CD4-positive, alpha-beta T cell (primary cell): ENCODE results near the gene EZR. TPM values are rescaled to one million over a fixed set of nuclear protein-coding genes. Genes with fewer than 3 reads are reported as not detected.

Source experiments
- ATAC-seq: fragments of 200-7000 bp; cut with Tn5 transposase; one replicate; pipeline ENCODE4 v1.10.0; 2022; ENCODE audit warnings: mild to moderate bottlenecking; ENCODE audit not compliant: poor library complexity
- CTCF ChIA-PET: fragments of 350-600 bp; sonication (Branson Sonifier 250); formaldehyde crosslinking; loops from one replicate; lab custom pipeline; 2021; ENCODE audit warnings: antibody characterized with exemption, inconsistent platforms; lab: Charles Lee
- POLR2A ChIA-PET: fragments of 350-600 bp; sonication (Branson Sonifier 250); formaldehyde crosslinking; loops from one replicate; lab custom pipeline; 2021; ENCODE audit warnings: antibody characterized with exemption, inconsistent platforms; lab: Charles Lee
- DNase-seq, 14 experiments: peaks; one replicate each; pipeline ENCODE4 v3.0.0-alpha.2; 2013 to 2020; ENCODE audit warnings: mixed read lengths in 2 of 14
- H3K27ac ChIP-seq, 2 donors: one replicate each; pipeline versions ENCODE4 v1.5.1 to v1.7.0; 2013; ENCODE audit warnings: low read length in 2 of 2, low read depth in 1 of 2, mild to moderate bottlenecking in 1 of 2
- H3K27me3 ChIP-seq, 2 experiments: 1 replicate in 1 of 2; 2 replicates in 1 of 2; pipeline versions ENCODE4 v1.6.1 to v1.7.0; 2013; ENCODE audit warnings: low read length in 2 of 2, control low read depth in 1 of 2, mild to moderate bottlenecking in 1 of 2, moderate library complexity in 1 of 2; ENCODE audit not compliant: insufficient read depth in 2 of 2, control insufficient read depth in 1 of 2
- H3K36me3 ChIP-seq: one replicate; pipeline ENCODE4 v1.6.1; 2013; ENCODE audit warnings: low read length, control low read depth; ENCODE audit not compliant: insufficient read depth
- H3K4me1 ChIP-seq: one replicate; pipeline ENCODE4 v1.6.1; 2013; ENCODE audit warnings: low read length, control low read depth; ENCODE audit not compliant: insufficient read depth
- H3K4me3 ChIP-seq: one replicate; pipeline ENCODE4 v1.5.1; 2013; ENCODE audit warnings: mild to moderate bottlenecking, low read length, moderate library complexity
- H3K9me3 ChIP-seq, 2 experiments: 1 replicate in 1 of 2; 2 replicates in 1 of 2; pipeline versions ENCODE4 v1.6.1 to v1.7.0; 2013; ENCODE audit warnings: low read length in 2 of 2, mild to moderate bottlenecking in 2 of 2, control low read depth in 1 of 2, moderate library complexity in 1 of 2; ENCODE audit not compliant: control insufficient read depth in 1 of 2, insufficient read depth in 1 of 2
- H3K27ac Mint-ChIP-seq: one replicate; pipeline ENCODE4 v1.8.0; 2020; ENCODE audit warnings: mixed read lengths
- H3K27me3 Mint-ChIP-seq: one replicate; pipeline ENCODE4 v1.8.0; 2021; ENCODE audit warnings: mixed read lengths
- H3K36me3 Mint-ChIP-seq: one replicate; pipeline ENCODE4 v1.8.0; 2021; ENCODE audit warnings: low read depth, mixed read lengths
- H3K4me1 Mint-ChIP-seq: one replicate; pipeline ENCODE4 v1.8.0; 2021; ENCODE audit warnings: low read depth, mixed read lengths
- H3K4me3 Mint-ChIP-seq: one replicate; pipeline ENCODE4 v1.8.0; 2020; ENCODE audit warnings: mild to moderate bottlenecking, mixed read lengths
- H3K9me3 Mint-ChIP-seq: one replicate; pipeline ENCODE4 v1.8.0; 2020; ENCODE audit warnings: mixed read lengths
- intact Hi-C, 2 experiments: fragments of 100-400 bp; cut with DNase I in 1 of 2; cut with micrococcal nuclease in 1 of 2; formaldehyde crosslinking; loops; one replicate each; pipeline versions ENCODE4 v1.15.1 to v1.9.0; 2023 to 2025; cut with DNase I, micrococcal nuclease
- total RNA-seq, 174 experiments: library from RNA in 2 of 174; stranded (reverse) in 2 of 174; gene quantifications; one replicate each; pipeline ENCODE4 v1.2.3 and lab custom pipeline; 2021 to 2026
- TF ChIP-seq, protein P1 (sequence below): fragments of 200-600 bp; IDR thresholded peaks from one replicate; pipeline ENCODE4 v1.8.0; 2022; ENCODE audit warnings: antibody characterized with exemption, mild to moderate bottlenecking

EZR gene
- total RNA-seq, 2 experiments from 2014 or later = 434 to 449 TPM

DNA sequence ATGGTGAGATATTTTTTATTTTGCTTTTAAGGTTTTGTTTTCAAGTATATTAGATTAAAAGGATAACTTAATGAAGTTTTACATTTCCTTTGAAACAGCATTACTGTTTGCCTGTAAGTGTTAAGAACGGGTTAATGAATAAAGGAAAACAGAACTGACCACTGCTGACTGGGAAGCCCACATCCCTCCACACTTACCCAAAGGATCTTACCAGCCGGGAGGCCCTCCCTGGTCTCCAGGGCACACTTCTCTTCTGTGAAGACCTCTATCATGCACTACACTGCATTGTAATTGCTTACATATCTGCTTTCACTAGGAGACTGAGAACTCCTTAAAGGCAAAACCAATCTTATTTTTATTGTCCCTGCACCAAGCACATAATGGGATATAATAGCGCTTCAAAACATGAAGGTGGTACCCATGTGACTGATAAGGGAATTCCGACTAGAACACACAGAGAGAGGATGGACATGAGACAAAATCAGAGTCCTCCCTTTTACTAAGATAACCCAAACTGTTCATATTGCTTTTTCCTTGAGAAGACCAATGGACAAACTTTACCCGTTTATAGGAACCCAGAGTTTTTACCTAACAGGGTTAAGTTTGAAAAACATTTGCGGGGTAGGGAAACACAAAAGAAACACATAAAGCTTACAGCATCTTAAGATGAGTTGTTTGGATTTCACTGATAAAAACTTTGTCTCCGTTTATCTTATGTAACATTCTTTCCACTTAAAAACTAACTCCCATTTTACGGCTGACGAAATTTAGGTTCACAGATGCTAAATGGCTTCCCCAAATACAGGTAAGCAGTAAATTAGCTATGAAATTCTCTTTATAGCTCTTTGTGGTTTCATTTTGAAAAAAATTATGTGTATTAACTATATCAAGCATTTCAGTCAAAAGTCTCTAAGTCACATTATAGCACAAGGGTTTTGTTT is 8.7 kb downstream of the EZR start:
- Mint-ChIP-seq H3K4me3 (peak overlapping the region; percentile 57), H3K27ac (peak overlapping the region; percentile 82), H3K36me3 (peaks cover 90% of the 10 kb centered on the region), H3K4me1 (peaks cover 99% of the 10 kb centered on the region), H3K27me3 (no peaks in the 10 kb centered on the region), H3K9me3 (no peaks in the 10 kb centered on the region)
- intact Hi-C loops = loop anchor here in 1 of 2 experiments (5.0 kb wide), 1 partner anchor 108 kb away; no protein-coding TSS in a partner anchor
- ATAC-seq (no peak), DNase-seq (no peak)
- ChIA-PET POLR2A (interaction anchor here (0.7 to 7.4 kb wide), 5 partner anchors 9 to 231 kb away, joined by 4 to 71 read pairs (median 10); partner anchors contain the start of gene EZR), CTCF (interaction anchor here (0.8 to 1.2 kb wide), 3 partner anchors 43 to 148 kb away, joined by 3 read pairs; no protein-coding TSS in a partner anchor)
- no peaks in the 10 kb centered on the region for H3K9me3 ChIP-seq
- peaks cover 85% of the 10 kb centered on the region for H3K4me1 ChIP-seq
- TF ChIP-seq, protein P1, sequence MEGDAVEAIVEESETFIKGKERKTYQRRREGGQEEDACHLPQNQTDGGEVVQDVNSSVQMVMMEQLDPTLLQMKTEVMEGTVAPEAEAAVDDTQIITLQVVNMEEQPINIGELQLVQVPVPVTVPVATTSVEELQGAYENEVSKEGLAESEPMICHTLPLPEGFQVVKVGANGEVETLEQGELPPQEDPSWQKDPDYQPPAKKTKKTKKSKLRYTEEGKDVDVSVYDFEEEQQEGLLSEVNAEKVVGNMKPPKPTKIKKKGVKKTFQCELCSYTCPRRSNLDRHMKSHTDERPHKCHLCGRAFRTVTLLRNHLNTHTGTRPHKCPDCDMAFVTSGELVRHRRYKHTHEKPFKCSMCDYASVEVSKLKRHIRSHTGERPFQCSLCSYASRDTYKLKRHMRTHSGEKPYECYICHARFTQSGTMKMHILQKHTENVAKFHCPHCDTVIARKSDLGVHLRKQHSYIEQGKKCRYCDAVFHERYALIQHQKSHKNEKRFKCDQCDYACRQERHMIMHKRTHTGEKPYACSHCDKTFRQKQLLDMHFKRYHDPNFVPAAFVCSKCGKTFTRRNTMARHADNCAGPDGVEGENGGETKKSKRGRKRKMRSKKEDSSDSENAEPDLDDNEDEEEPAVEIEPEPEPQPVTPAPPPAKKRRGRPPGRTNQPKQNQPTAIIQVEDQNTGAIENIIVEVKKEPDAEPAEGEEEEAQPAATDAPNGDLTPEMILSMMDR = no peak
- no peaks in the 10 kb centered on the region for H3K27me3 ChIP-seq
- peaks cover 62% of the 10 kb centered on the region for H3K36me3 ChIP-seq
- H3K4me3 ChIP-seq = no peak overlapping the region
- H3K27ac ChIP-seq = peak overlapping the region in 1 of 2 donors; percentile 43

DNA sequence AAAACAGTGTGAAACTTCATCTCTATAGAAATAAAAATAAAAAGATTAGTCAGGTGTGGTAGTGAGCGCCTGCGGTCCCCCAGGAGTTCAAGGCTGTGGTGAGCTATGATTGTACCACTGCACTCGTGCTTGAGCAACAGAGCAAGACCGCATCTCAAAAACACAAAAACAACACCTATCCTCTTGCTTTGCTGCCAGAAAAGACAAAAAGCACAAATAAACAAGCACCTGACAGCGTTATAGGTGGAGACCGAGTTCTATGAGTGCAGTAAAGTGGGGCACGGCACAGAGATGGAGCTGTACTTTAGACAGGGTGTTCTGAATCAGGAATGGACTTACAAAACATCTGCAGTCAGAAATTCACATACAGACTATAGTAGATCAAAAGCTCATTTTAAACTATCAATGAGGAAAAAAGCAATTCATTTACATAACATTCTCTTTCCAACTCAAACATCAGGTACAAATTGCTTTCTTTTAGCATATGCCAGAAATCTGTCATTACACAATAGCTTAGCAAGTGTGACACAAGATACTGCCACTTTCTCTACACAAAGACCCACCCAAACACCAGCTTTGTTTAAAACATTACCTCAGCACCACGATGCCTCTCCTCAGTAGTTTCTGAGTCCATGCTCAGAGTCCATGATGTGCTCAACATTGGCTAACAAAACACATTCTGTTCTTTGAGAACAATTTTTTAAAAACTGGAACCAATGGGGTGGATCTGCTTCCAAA is 10.1 kb downstream of the EZR start:
- Mint-ChIP-seq H3K4me3 (peak overlapping the region; percentile 60), H3K36me3 (peaks cover 77% of the 10 kb centered on the region), H3K27ac (peak overlapping the region; percentile 82), H3K27me3 (no peaks in the 10 kb centered on the region), H3K9me3 (no peaks in the 10 kb centered on the region), H3K4me1 (peaks cover 99% of the 10 kb centered on the region)
- peaks cover 56% of the 10 kb centered on the region for H3K36me3 ChIP-seq
- peak overlapping the region in 1 of 2 donors; percentile 43 for H3K27ac ChIP-seq
- CTCF ChIA-PET = interaction anchor here (0.6 to 1.4 kb wide), 5 partner anchors 16 to 89 kb away, joined by 3 to 5 read pairs (median 3); no protein-coding TSS in a partner anchor
- H3K4me3 ChIP-seq = no peak overlapping the region
- no peaks in the 10 kb centered on the region for H3K9me3 ChIP-seq
- H3K27me3 ChIP-seq = no peaks in the 10 kb centered on the region
- DNase-seq (peak in 6 of 14 experiments; percentile 32 to 73 (median 50)), ATAC-seq (peak; percentile 58)
- TF ChIP-seq, protein P1 = no peak
- intact Hi-C loops = no loop called here
- H3K4me1 ChIP-seq = peaks cover 79% of the 10 kb centered on the region
- POLR2A ChIA-PET = interaction anchor here (0.7 to 7.4 kb wide), 4 partner anchors 10 to 59 kb away, joined by 3 to 71 read pairs (median 7); partner anchors contain the start of gene EZR

DNA sequence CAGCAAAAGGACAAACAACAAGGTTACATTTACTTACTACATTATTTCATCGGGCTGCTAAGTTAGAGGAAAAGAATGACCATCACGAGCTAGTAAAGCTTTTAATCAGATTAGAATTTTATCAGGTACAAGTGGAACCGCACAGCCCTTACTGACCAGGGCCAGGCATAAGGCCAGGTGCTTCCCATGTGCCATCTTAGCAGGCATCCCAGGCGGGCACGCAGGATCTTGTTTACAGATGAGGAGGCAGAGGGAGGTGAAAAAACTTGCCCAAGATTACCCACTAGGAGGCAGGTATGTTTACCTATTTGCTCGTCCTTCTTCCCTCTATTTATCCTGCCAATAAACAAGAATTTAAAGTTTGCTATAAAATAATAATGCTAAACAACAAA is 10.7 kb downstream of the EZR start:
- ATAC-seq (no peak), DNase-seq (peak in 1 of 14 experiments; percentile 34)
- H3K4me3 Mint-ChIP-seq = peak overlapping the region; percentile 60
- CTCF ChIA-PET = interaction anchor here (0.6 to 1.4 kb wide), 4 partner anchors 15 to 29 kb away, joined by 3 to 5 read pairs (median 3); no protein-coding TSS in a partner anchor
- TF ChIP-seq, protein P1 = no peak
- no peaks in the 10 kb centered on the region for H3K9me3 ChIP-seq
- H3K27ac Mint-ChIP-seq = peak overlapping the region; percentile 82
- H3K27me3 ChIP-seq = no peaks in the 10 kb centered on the region
- peaks cover 77% of the 10 kb centered on the region for H3K4me1 ChIP-seq
- peaks cover 53% of the 10 kb centered on the region for H3K36me3 ChIP-seq
- peaks cover 99% of the 10 kb centered on the region for H3K4me1 Mint-ChIP-seq
- POLR2A ChIA-PET = interaction anchor here (0.7 to 7.4 kb wide), 4 partner anchors 11 to 60 kb away, joined by 3 to 71 read pairs (median 7); partner anchors contain the start of gene EZR
- H3K27me3 Mint-ChIP-seq = no peaks in the 10 kb centered on the region
- no peak overlapping the region for H3K4me3 ChIP-seq
- no peaks in the 10 kb centered on the region for H3K9me3 Mint-ChIP-seq
- intact Hi-C loops = no loop called here
- peaks cover 70% of the 10 kb centered on the region for H3K36me3 Mint-ChIP-seq
- H3K27ac ChIP-seq = no peak overlapping the region
